Measurements from ENCODE around the gene LIME1. TPM values are rescaled to one million over a fixed set of nuclear protein-coding genes. Genes with fewer than 3 reads are reported as not detected.

The LIME1 gene
- total RNA-seq, 1 experiment from 2014 or later: 27.4 TPM

DNA sequence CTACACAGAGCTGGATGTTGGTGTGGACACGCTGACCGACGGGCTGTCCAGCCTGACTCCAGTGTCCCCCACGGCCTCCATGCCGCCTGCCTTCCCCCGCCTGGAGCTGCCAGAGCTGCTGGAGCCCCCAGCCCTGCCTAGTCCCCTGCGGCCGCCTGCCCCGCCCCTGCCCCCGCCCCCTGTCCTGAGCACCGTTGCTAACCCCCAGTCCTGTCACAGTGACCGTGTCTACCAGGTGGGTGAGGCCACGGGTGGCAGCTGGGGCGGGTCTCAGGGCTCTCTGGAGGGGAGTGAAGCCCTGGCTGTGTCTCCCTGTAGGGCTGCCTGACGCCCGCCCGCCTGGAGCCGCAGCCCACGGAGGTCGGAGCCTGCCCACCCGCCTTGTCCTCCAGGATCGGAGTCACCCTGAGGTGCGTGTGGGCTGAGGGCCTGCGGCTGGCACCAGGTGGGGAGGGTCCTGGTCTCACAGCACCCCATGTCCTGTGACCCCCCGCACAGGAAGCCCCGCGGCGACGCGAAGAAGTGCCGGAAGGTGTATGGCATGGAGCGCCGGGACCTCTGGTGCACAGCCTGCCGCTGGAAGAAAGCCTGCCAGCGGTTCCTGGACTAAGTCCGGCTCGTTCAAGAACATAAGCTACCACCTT, 6.0 kb downstream of the LIME1 start:
- TF ChIP-seq CBX3 (IDR thresholded peaks at IDR 0.05; ENCODE audit: low read depth): no peak
- no peak for TF ChIP-seq POLR2AphosphoS5 (IDR thresholded peaks at IDR 0.05; ENCODE audit: low read depth, low read length)
- no TSS peak for BruUV-seq (replicated peaks)
- ChIA-PET CTCF (no interaction called here), POLR2A (no interaction called here), RAD21 (ENCODE audit: low non-redundant PET in 1 of 2, low total read pairs in 2 of 2, uncharacterized antibody in 2 of 2, unreplicated experiment in 2 of 2) (no interaction called here)
- intact Hi-C loops (cut with micrococcal nuclease): no loop called here
- Histone ChIP-seq H3K9ac (ENCODE audit: low read length) (no peak overlapping the region), H3K9me2 (ENCODE audit: insufficient read depth) (no peaks in the 10 kb centered on the region), H3K36me3 (ENCODE audit: control insufficient read depth in 1 of 2, insufficient read depth in 2 of 2, low read length in 2 of 2) (peaks cover 3 to 23% of the 10 kb centered on the region in 2 experiments; a peak in 2 of 4 replicates), H3K9me3 (ENCODE audit: control insufficient read depth in 1 of 2, insufficient read depth in 1 of 2, low read depth in 1 of 2, low read length in 2 of 2) (no peaks in the 10 kb centered on the region), H3K27ac (ENCODE audit: low read depth, low read length) (peak overlapping the region; percentile 96; the same call in 1 of the 2 replicates), H3K27me3 (ENCODE audit: insufficient read depth, low read length) (no peaks in the 10 kb centered on the region), H3K4me3 (replicated peaks in 1 of 2; ENCODE audit: low read depth in 1 of 2, low read length in 2 of 2) (no peak overlapping the region), H3K4me1 (ENCODE audit: control insufficient read depth in 1 of 2, insufficient read depth in 2 of 2, low read length in 2 of 2) (peaks cover 10 to 28% of the 10 kb centered on the region in 2 experiments; a peak in 3 of 4 replicates), H2AFZ (ENCODE audit: low read depth, low read length, poor library complexity, severe bottlenecking) (no peak overlapping the region), H3K79me2 (ENCODE audit: insufficient read depth, low read length) (peaks cover 18% of the 10 kb centered on the region), H3K4me2 (ENCODE audit: low read length) (no peak overlapping the region), H4K20me1 (ENCODE audit: insufficient read depth) (no peaks in the 10 kb centered on the region)
- no peak for DNase-seq (ENCODE audit: low read depth, low spot score)
- no peak for ATAC-seq

DNA sequence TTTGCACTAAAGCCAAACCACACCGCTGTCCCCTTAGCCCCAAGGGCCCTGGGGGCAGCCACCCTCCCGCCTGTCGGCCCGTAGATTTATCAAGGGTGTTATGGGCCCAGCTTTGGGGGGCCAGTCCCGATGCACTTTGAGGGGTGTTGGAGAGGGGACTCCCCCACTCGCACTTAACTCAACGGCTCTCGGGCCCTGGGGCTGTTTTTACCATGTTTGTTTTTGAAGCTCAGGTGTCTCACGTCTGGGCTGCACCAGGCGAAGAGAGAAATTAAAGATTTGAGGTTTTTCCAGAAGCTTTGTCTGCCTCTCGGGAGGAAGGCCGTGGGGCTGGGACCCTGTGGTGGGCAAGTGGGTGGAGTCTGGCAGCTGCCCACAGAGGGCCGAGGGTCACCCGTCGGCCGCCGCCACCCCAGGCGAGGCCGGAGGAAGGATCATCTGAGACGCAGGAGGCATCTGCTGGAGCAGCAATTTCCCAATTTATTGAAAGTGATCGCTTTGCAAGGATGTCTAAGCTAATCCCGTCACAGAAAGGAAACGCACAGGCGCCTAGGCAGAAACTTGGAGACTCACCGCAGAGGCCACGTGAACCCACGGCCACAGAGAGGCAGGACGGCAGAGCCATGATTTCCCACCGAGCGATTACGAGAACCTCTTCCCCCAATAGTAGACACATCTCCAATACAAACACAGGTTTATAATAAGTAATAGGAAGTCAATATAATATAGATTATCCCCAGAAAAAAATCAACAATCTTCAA, 6.9 kb downstream of the LIME1 start:
- Histone ChIP-seq H3K27ac (ENCODE audit: low read depth, low read length) (no peak overlapping the region), H3K4me2 (ENCODE audit: low read length) (no peak overlapping the region), H4K20me1 (ENCODE audit: insufficient read depth) (no peaks in the 10 kb centered on the region), H3K9me2 (ENCODE audit: insufficient read depth) (no peaks in the 10 kb centered on the region), H3K9ac (ENCODE audit: low read length) (no peak overlapping the region), H3K4me3 (replicated peaks in 1 of 2; ENCODE audit: low read depth in 1 of 2, low read length in 2 of 2) (no peak overlapping the region), H3K4me1 (ENCODE audit: control insufficient read depth in 1 of 2, insufficient read depth in 2 of 2, low read length in 2 of 2) (peaks cover 10 to 23% of the 10 kb centered on the region in 2 experiments; a peak in 3 of 4 replicates), H3K36me3 (ENCODE audit: control insufficient read depth in 1 of 2, insufficient read depth in 2 of 2, low read length in 2 of 2) (peaks cover 3 to 23% of the 10 kb centered on the region in 2 experiments; a peak in 2 of 4 replicates), H3K79me2 (ENCODE audit: insufficient read depth, low read length) (peaks cover 18% of the 10 kb centered on the region), H3K27me3 (ENCODE audit: insufficient read depth, low read length) (no peaks in the 10 kb centered on the region), H3K9me3 (ENCODE audit: control insufficient read depth in 1 of 2, insufficient read depth in 1 of 2, low read depth in 1 of 2, low read length in 2 of 2) (no peaks in the 10 kb centered on the region), H2AFZ (ENCODE audit: low read depth, low read length, poor library complexity, severe bottlenecking) (no peak overlapping the region)
- ChIA-PET CTCF (no interaction called here), RAD21 (ENCODE audit: low non-redundant PET in 1 of 2, low total read pairs in 2 of 2, uncharacterized antibody in 2 of 2, unreplicated experiment in 2 of 2) (no interaction called here), POLR2A (no interaction called here)
- ATAC-seq (no peak), DNase-seq (ENCODE audit: low read depth, low spot score) (no peak)
- intact Hi-C loops (cut with micrococcal nuclease): no loop called here
- TSS peak; percentile 40 for BruUV-seq (replicated peaks)
- TF ChIP-seq ZNF274 (IDR thresholded peaks at IDR 0.05; ENCODE audit: low read depth, low read length): no peak
- no peak for TF ChIP-seq ELF1 (IDR thresholded peaks at IDR 0.05; ENCODE audit: borderline replicate concordance, low read depth)
- TF ChIP-seq SIN3A (IDR thresholded peaks at IDR 0.05; ENCODE audit: low read depth): no peak
- TF ChIP-seq, protein P1, sequence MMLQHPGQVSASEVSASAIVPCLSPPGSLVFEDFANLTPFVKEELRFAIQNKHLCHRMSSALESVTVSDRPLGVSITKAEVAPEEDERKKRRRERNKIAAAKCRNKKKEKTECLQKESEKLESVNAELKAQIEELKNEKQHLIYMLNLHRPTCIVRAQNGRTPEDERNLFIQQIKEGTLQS (IDR thresholded peaks at IDR 0.05): no peak
- no peak for TF ChIP-seq RAD21 (IDR thresholded peaks at IDR 0.05; ENCODE audit: low read depth)
- TF ChIP-seq, protein P2, sequence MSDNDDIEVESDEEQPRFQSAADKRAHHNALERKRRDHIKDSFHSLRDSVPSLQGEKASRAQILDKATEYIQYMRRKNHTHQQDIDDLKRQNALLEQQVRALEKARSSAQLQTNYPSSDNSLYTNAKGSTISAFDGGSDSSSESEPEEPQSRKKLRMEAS (IDR thresholded peaks at IDR 0.05): no peak
- TF ChIP-seq EZH2 (IDR thresholded peaks at IDR 0.05): no peak
- TF ChIP-seq SRF (IDR thresholded peaks at IDR 0.05; ENCODE audit: low read depth): no peak
- no peak for TF ChIP-seq ZFX (IDR thresholded peaks at IDR 0.05)
- no peak for TF ChIP-seq POLR2A (IDR thresholded peaks at IDR 0.05; ENCODE audit: borderline replicate concordance, extremely low read depth, insufficient read depth, insufficient read length)
- no peak for TF ChIP-seq YY1 (IDR thresholded peaks at IDR 0.05; ENCODE audit: extremely low read depth, insufficient replicate concordance, low read depth, low read length)
- TF ChIP-seq, protein P3, sequence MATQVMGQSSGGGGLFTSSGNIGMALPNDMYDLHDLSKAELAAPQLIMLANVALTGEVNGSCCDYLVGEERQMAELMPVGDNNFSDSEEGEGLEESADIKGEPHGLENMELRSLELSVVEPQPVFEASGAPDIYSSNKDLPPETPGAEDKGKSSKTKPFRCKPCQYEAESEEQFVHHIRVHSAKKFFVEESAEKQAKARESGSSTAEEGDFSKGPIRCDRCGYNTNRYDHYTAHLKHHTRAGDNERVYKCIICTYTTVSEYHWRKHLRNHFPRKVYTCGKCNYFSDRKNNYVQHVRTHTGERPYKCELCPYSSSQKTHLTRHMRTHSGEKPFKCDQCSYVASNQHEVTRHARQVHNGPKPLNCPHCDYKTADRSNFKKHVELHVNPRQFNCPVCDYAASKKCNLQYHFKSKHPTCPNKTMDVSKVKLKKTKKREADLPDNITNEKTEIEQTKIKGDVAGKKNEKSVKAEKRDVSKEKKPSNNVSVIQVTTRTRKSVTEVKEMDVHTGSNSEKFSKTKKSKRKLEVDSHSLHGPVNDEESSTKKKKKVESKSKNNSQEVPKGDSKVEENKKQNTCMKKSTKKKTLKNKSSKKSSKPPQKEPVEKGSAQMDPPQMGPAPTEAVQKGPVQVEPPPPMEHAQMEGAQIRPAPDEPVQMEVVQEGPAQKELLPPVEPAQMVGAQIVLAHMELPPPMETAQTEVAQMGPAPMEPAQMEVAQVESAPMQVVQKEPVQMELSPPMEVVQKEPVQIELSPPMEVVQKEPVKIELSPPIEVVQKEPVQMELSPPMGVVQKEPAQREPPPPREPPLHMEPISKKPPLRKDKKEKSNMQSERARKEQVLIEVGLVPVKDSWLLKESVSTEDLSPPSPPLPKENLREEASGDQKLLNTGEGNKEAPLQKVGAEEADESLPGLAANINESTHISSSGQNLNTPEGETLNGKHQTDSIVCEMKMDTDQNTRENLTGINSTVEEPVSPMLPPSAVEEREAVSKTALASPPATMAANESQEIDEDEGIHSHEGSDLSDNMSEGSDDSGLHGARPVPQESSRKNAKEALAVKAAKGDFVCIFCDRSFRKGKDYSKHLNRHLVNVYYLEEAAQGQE (IDR thresholded peaks at IDR 0.05; ENCODE audit: low read depth): no peak
- no peak for TF ChIP-seq TCF7L2 (IDR thresholded peaks at IDR 0.05; ENCODE audit: borderline replicate concordance, extremely low read depth, insufficient read depth, insufficient read length)
